ENCODE results near the gene ZNF286A.
"Not testable (repeated sequence)": the region's sequence is repeated elsewhere in the genome, so short reads cannot be mapped to it uniquely, and the experiment has no call there.

GRCh38 chr17:15669526-15669925 lies 30.0 kb upstream of the ZNF286A start:
- not testable (repeated sequence) for TF ChIP-seq EZH2 (IDR thresholded peaks at IDR 0.05; ENCODE audit: borderline replicate concordance, low read length); CTCF (conservative IDR thresholded peaks at IDR 0.05 in 1 of 2, IDR thresholded peaks at IDR 0.05 in 1 of 2; ENCODE audit: extremely low read depth in 1 of 2, insufficient read depth in 1 of 2, low read depth in 1 of 2, low read length in 2 of 2)

Data from mammary epithelial cell (primary cell).